ENCODE data around the gene MNAT1. TPM values are rescaled to one million over a fixed set of nuclear protein-coding genes. Genes with fewer than 3 reads are reported as not detected.

Gene MNAT1
- total RNA-seq, 1 donor from 2014 or later: 37.1 TPM

GRCh38 chr14:60956202-60956601 lies 221.6 kb downstream of the MNAT1 start:
- intact Hi-C loops (cut with micrococcal nuclease): no loop called here
- H3K36me3 Mint-ChIP-seq (ENCODE audit: low read depth): peaks cover 53% of the 10 kb centered on the region
- ChIA-PET CTCF (no interaction called here), POLR2A (no interaction called here)
- no peaks in the 10 kb centered on the region for H3K4me1 Mint-ChIP-seq
- ATAC-seq (ENCODE audit: low read depth) (no peak), DNase-seq (no peak)
- no peak overlapping the region for H3K27ac Mint-ChIP-seq
- no peak overlapping the region for H3K4me3 Mint-ChIP-seq
- no peak for TF ChIP-seq CTCF (IDR thresholded peaks at IDR 0.05)
- H3K27me3 Mint-ChIP-seq: no peaks in the 10 kb centered on the region
- H3K9me3 Mint-ChIP-seq: peaks cover 36% of the 10 kb centered on the region

GRCh38 chr14:60956632-60957031 lies 222.1 kb downstream of the MNAT1 start:
- ChIA-PET CTCF (no interaction called here), POLR2A (no interaction called here)
- ATAC-seq (ENCODE audit: low read depth) (no peak), DNase-seq (no peak)
- Mint-ChIP-seq H3K36me3 (ENCODE audit: low read depth) (peaks cover 55% of the 10 kb centered on the region), H3K9me3 (peaks cover 36% of the 10 kb centered on the region), H3K27ac (no peak overlapping the region), H3K4me1 (no peaks in the 10 kb centered on the region), H3K4me3 (no peak overlapping the region), H3K27me3 (no peaks in the 10 kb centered on the region)
- intact Hi-C loops (cut with micrococcal nuclease): no loop called here
- no peak for TF ChIP-seq CTCF (IDR thresholded peaks at IDR 0.05)

GRCh38 chr14:60958146-60958545 lies 223.6 kb downstream of the MNAT1 start:
- no peak for ATAC-seq (ENCODE audit: low read depth)
- TF ChIP-seq CTCF (IDR thresholded peaks at IDR 0.05): no peak
- Mint-ChIP-seq H3K4me3 (no peak overlapping the region), H3K27me3 (no peaks in the 10 kb centered on the region), H3K36me3 (ENCODE audit: low read depth) (peaks cover 55% of the 10 kb centered on the region), H3K9me3 (peaks cover 36% of the 10 kb centered on the region), H3K27ac (no peak overlapping the region), H3K4me1 (no peaks in the 10 kb centered on the region)
- intact Hi-C loops (cut with micrococcal nuclease): no loop called here
- POLR2A ChIA-PET: interaction anchor here (0.8 kb wide), 1 partner anchor 877 kb away, joined by 6 read pairs; no protein-coding TSS in a partner anchor
- CTCF ChIA-PET: no interaction called here
- DNase-seq: no peak

- no peak for DNase-seq
- ChIA-PET POLR2A (no interaction called here), CTCF (no interaction called here)
- Mint-ChIP-seq H3K27me3 (no peaks in the 10 kb centered on the region), H3K9me3 (peaks cover 15% of the 10 kb centered on the region), H3K4me1 (peaks cover 3% of the 10 kb centered on the region), H3K4me3 (no peak overlapping the region), H3K27ac (no peak overlapping the region), H3K36me3 (ENCODE audit: low read depth) (peaks cover 23% of the 10 kb centered on the region)
- no peak for TF ChIP-seq CTCF (IDR thresholded peaks at IDR 0.05)
- intact Hi-C loops (cut with micrococcal nuclease): no loop called here
- ATAC-seq (ENCODE audit: low read depth): no peak
These were observed 229.2 kb downstream of the MNAT1 start for GRCh38 chr14:60963761-60964160.

- peaks cover 8% of the 10 kb centered on the region for H3K9me3 Mint-ChIP-seq
- POLR2A ChIA-PET: interaction anchor here (0.6 kb wide), 1 partner anchor 15 kb away, joined by 5 read pairs; no protein-coding TSS in a partner anchor
- CTCF ChIA-PET: no interaction called here
- intact Hi-C loops (cut with micrococcal nuclease): no loop called here
- H3K27me3 Mint-ChIP-seq: no peaks in the 10 kb centered on the region
- H3K36me3 Mint-ChIP-seq (ENCODE audit: low read depth): peaks cover 13% of the 10 kb centered on the region
- no peak overlapping the region for H3K4me3 Mint-ChIP-seq
- H3K4me1 Mint-ChIP-seq: peaks cover 3% of the 10 kb centered on the region
- ATAC-seq (ENCODE audit: low read depth) (no peak), DNase-seq (no peak)
- H3K27ac Mint-ChIP-seq: no peak overlapping the region
- TF ChIP-seq CTCF (IDR thresholded peaks at IDR 0.05): no peak
These were observed 230.3 kb downstream of the MNAT1 start for GRCh38 chr14:60964904-60965303.

All from activated B cell treated with CpG ODN at 0.5 μM for 24 hours (primary cell).